Activated CD4-positive, alpha-beta T cell treated with anti-CD3 and anti-CD28 coated beads for 36 hours (primary cell): ENCODE data around the gene B3GAT3. TPM values are rescaled to one million over a fixed set of nuclear protein-coding genes. Genes with fewer than 3 reads are reported as not detected.
A peak's percentile ranks its signal among the peaks of the same experiment; 100 is the strongest.
"Not testable (repeated sequence)": the region's sequence is repeated elsewhere in the genome, so short reads cannot be mapped to it uniquely, and the experiment has no call there.

ENCODE experiments used
- ATAC-seq: fragments of 200-7000 bp; cut with Tn5 transposase; one replicate; pipeline ENCODE4 v1.10.0; 2021; ENCODE audit warnings: mild to moderate bottlenecking, moderate library complexity
- CTCF ChIA-PET: fragments of 350-600 bp; sonication (Branson Sonifier 250); formaldehyde crosslinking; loops from one replicate; lab custom pipeline; 2021; ENCODE audit warnings: antibody characterized with exemption; lab: Charles Lee
- POLR2A ChIA-PET: fragments of 350-600 bp; sonication (Branson Sonifier 250); formaldehyde crosslinking; loops from one replicate; lab custom pipeline; 2021; ENCODE audit warnings: antibody characterized with exemption, inconsistent platforms; lab: Charles Lee
- DNase-seq: peaks from one replicate; pipeline ENCODE4 v3.0.0-alpha.2; 2020
- H3K27ac Mint-ChIP-seq: one replicate; pipeline ENCODE4 v1.8.0; 2021; ENCODE audit warnings: mixed read lengths
- H3K27me3 Mint-ChIP-seq: one replicate; pipeline ENCODE4 v1.8.0; 2021; ENCODE audit warnings: mixed read lengths
- H3K36me3 Mint-ChIP-seq: one replicate; pipeline ENCODE4 v1.8.0; 2021; ENCODE audit warnings: low read depth, mixed read lengths
- H3K4me1 Mint-ChIP-seq: one replicate; pipeline ENCODE4 v1.8.0; 2021; ENCODE audit warnings: mixed read lengths
- H3K4me3 Mint-ChIP-seq: one replicate; pipeline ENCODE4 v1.8.0; 2021; ENCODE audit warnings: mild to moderate bottlenecking, moderate library complexity, mixed read lengths
- H3K9me3 Mint-ChIP-seq: one replicate; pipeline ENCODE4 v1.8.0; 2021; ENCODE audit warnings: low read depth, mixed read lengths
- intact Hi-C, 2 experiments: fragments of 100-400 bp; cut with DNase I in 1 of 2; cut with micrococcal nuclease in 1 of 2; formaldehyde crosslinking; loops; one replicate each; pipeline versions ENCODE4 v1.14.2 to v1.15.1; 2022 to 2024; cut with DNase I, micrococcal nuclease
- total RNA-seq, 2 experiments: library from RNA; stranded (reverse); gene quantifications; one replicate each; pipeline ENCODE4 v1.2.3, GENCODE V29; 2021

Gene B3GAT3
- total RNA-seq, 2 experiments from 2014 or later, result 48.7 to 57.5 TPM

DNA sequence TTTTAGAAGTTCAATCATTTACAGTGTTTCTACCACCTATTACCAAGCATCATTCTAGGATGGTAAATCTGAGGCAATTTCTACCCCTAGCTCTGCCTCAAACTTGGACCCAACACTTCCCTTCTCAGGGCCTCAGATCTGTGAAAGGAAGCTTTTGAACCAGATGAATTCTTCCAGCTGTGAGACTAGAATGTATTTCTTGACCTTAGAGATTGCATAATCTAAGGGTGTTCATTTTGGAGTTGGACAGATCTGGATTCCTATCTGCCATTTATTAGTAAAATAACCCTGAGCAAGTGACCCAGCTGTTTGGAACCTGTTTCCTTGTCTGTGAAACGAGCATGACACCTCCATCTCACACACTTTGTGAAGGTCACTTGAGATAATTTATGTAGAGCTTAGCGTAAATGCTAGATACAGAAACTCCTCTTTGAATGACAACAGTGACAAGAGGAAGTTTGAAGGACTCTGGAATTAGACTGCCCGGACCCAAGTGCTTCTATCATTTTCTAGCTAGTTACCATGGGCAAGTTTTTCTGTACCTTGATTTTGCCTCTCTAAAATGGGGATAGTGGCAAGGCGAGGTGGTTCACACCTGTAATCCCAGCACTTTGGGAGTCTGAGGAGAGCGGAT lies 35.1 kb upstream of the B3GAT3 start:
- Mint-ChIP-seq H3K9me3 (no peaks in the 10 kb centered on the region), H3K27ac (no peak overlapping the region), H3K4me3 (no peak overlapping the region), H3K36me3 (peaks cover 6% of the 10 kb centered on the region), H3K4me1 (peaks cover 12% of the 10 kb centered on the region), H3K27me3 (no peaks in the 10 kb centered on the region)
- ATAC-seq (no peak), DNase-seq (no peak)
- intact Hi-C loops, result no loop called here
- ChIA-PET POLR2A (interaction anchor here (0.7 to 3.0 kb wide), 4 partner anchors 8 to 175 kb away, joined by 3 to 28 read pairs (median 4); partner anchors contain the start of genes C11orf98, CSKMT and TUT1), CTCF (interaction anchor here (0.7 to 1.5 kb wide), 6 partner anchors 10 to 131 kb away, joined by 3 read pairs; partner anchors contain the start of genes LRRN4CL and TMEM179B)

DNA sequence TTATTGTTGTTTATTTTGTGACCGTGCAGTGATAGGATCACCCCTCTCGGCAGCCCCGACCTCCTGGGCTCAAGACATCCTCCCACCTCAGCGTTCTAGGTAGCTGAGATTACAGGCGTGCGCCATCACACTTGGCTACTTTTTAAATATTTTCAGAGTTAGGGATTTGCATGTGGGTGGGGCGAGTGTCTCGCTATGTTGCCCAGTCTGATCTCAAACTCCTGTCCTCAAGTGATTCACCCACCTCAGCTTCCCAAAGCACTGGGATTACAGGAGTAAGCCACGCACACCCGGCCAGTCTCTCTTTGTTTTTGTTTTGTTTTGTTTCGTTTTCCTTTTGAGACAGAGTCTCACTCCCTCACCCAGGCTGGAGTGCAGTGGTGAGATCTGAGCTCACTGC lies 32.5 kb upstream of the B3GAT3 start:
- peaks cover 21% of the 10 kb centered on the region for H3K4me1 Mint-ChIP-seq
- no peaks in the 10 kb centered on the region for H3K9me3 Mint-ChIP-seq
- H3K4me3 Mint-ChIP-seq, result peak overlapping the region; percentile 44

DNA sequence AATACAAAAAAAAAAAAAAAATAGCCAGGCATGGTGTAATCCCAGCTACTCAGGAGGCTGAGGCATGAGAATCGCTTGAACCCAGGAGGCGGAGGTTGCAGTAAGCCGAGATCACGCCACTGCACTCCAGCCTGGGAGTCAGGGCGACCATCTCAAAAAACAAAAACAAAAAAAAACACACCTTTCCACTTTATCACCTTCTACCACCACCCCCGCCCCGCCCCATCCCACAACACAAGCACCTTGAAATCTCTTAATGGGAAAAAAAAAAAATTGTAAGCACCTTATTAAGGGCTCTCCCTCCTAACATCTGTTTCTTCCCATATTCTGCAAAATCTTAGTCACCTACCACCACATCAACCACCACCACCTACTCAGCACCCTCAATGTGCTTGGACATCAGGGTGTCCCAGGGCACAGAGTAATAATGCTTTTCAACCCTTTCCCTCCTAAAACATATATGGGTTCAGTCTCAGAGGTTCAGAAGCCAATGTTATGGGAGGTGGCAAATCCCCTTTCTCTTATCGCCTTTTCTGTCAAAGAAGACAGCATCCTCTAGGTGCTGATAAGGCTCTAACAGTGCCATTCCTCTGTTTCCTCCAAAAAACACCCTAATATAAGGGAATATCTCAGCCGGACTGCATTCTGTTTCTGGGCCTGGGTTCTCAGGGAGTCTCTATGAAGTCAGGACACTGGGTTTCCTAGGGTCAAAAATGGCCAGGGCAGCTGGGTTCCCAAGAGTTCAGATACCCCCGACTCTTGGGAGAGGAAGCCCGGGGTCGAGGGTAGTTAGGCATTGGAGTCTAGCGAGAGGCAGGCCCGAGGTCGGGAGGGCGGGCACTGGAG lies 30.6 kb upstream of the B3GAT3 start:
- DNase-seq (no peak), ATAC-seq (no peak)
- Mint-ChIP-seq H3K4me3 (peak overlapping the region; percentile 88), H3K36me3 (peaks cover 12% of the 10 kb centered on the region), H3K27me3 (no peaks in the 10 kb centered on the region), H3K9me3 (no peaks in the 10 kb centered on the region), H3K4me1 (peaks cover 23% of the 10 kb centered on the region), H3K27ac (peak overlapping the region; percentile 91)
- ChIA-PET CTCF (interaction anchor here (0.6 to 4.0 kb wide), 5 partner anchors 12 to 61 kb away, joined by 3 to 21 read pairs (median 4); partner anchors contain the start of genes C11orf98, CSKMT, TUT1 and UQCC3), POLR2A (interaction anchor here (0.6 to 2.0 kb wide), 11 partner anchors 13 to 189 kb away, joined by 3 to 27 read pairs (median 7); partner anchors contain the start of genes B3GAT3, C11orf98, CSKMT and HNRNPUL2)
- intact Hi-C loops, result loop anchor here (1.0 to 2.0 kb wide), 9 partner anchors 13 to 102 kb away; partner anchors contain the start of genes C11orf98 (in 2 of the 2), CSKMT (in 2 of the 2), TUT1 (in 2 of the 2) and HNRNPUL2 (in 1 of the 2)

More for the DNA sequence above, 32.5 kb upstream of the B3GAT3 start:
- CTCF ChIA-PET, result interaction anchor here (0.7 to 4.0 kb wide), 4 partner anchors 11 to 133 kb away, joined by 3 to 21 read pairs (median 4); partner anchors contain the start of genes C11orf98, CSKMT and TMEM179B
- Mint-ChIP-seq H3K27ac (peak overlapping the region; percentile 11), H3K27me3 (no peaks in the 10 kb centered on the region), H3K36me3 (peaks cover 8% of the 10 kb centered on the region)
- DNase-seq (no peak), ATAC-seq (no peak)
- POLR2A ChIA-PET, result interaction anchor here (0.7 to 3.0 kb wide), 2 partner anchors 10 to 11 kb away, joined by 3 to 28 read pairs; partner anchors contain the start of genes C11orf98 and CSKMT
- intact Hi-C loops, result no loop called here

DNA sequence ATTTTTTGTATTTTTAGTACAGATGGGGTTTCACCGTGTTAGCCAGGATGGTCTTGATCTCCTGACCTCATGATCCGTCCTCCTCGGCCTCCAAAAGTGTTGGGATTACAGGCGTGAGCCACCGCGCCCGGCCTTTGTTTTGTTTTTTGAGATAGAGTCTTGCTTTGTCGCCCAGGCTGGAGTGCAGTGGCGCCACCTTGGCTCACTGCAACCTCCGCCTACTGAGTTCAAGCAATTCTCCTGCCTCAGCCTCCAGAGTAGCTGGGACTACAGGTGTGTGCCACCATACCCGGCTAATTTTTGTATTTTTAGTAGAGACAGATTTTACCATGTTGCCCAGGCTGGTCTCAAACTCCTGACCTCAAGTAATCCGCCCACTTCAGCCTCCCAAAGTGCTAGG lies 28.5 kb upstream of the B3GAT3 start:
- intact Hi-C loops, result not testable (repeated sequence)
- H3K27ac Mint-ChIP-seq, result peak overlapping the region; percentile 25
- POLR2A ChIA-PET, result interaction anchor here (1.4 to 1.6 kb wide), 2 partner anchors 18 to 77 kb away, joined by 4 read pairs; partner anchors contain the start of gene HNRNPUL2

DNA sequence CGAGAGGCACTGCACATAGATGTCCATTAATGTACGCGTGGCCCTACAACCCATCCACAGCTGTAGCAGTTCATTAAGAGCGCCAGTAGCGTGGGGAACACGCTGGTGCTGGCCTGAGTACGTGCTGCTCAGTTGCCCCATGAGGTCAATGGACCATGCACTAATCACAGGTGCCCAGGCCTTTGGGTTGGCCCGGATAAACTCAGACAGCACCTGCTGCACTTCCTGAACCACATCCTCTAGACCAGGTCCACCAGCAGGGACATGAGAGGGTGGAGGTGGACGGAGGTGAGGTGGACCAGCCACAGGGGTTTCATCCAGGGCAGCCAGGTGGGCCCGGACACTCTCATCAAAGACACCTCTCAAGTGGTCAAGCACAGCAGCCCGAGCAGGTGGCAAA lies 27.7 kb upstream of the B3GAT3 start:
- H3K36me3 Mint-ChIP-seq, result peaks cover 20% of the 10 kb centered on the region

More for the DNA sequence above, 28.5 kb upstream of the B3GAT3 start:
- ATAC-seq, DNase-seq, H3K4me3 Mint-ChIP-seq, H3K9me3 Mint-ChIP-seq, H3K27me3 Mint-ChIP-seq: not testable (repeated sequence)
- peaks cover 30% of the 10 kb centered on the region for H3K4me1 Mint-ChIP-seq
- CTCF ChIA-PET, result interaction anchor here (0.7 to 1.5 kb wide), 3 partner anchors 15 to 111 kb away, joined by 3 to 5 read pairs (median 4); partner anchors contain the start of genes B3GAT3, C11orf98, CSKMT and POLR2G
- H3K36me3 Mint-ChIP-seq, result peaks cover 15% of the 10 kb centered on the region

DNA sequence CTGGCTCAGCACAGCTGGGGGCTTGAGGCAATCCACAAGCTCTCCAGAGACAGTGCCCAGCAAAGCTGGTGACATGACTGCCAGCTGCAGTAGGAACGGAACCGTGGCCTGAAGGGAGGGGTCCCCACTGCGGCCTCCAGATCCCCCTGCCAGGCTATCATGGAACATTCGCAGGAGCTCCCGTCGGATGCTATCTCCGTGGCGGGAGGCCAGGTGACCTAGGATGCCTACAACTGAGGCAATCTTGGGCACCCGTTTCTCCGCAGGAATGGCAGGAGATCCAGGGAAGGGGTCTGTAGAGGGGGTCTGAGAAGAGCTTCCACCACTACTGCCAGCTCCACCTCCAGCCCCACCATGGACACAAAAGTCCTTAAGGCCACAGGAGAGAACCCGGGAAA lies 27.2 kb upstream of the B3GAT3 start:
- ChIA-PET CTCF (interaction anchor here (0.5 to 1.2 kb wide), 3 partner anchors 15 to 131 kb away, joined by 3 to 4 read pairs (median 4); partner anchors contain the start of gene TUT1), POLR2A (interaction anchor here (1.4 to 4.1 kb wide), 2 partner anchors 16 to 78 kb away, joined by 4 to 21 read pairs; partner anchors contain the start of genes C11orf98, CSKMT and HNRNPUL2)
- Mint-ChIP-seq H3K27me3 (no peaks in the 10 kb centered on the region), H3K9me3 (no peaks in the 10 kb centered on the region), H3K4me1 (peaks cover 34% of the 10 kb centered on the region), H3K27ac (no peak overlapping the region), H3K36me3 (peaks cover 24% of the 10 kb centered on the region), H3K4me3 (no peak overlapping the region)
- DNase-seq (no peak), ATAC-seq (no peak)
- intact Hi-C loops, result no loop called here

More for the DNA sequence above, 27.7 kb upstream of the B3GAT3 start:
- H3K27ac Mint-ChIP-seq, result no peak overlapping the region
- ATAC-seq (no peak), DNase-seq (no peak)
- no peak overlapping the region for H3K4me3 Mint-ChIP-seq
- CTCF ChIA-PET, result interaction anchor here (0.7 to 1.2 kb wide), 3 partner anchors 15 to 112 kb away, joined by 3 to 4 read pairs (median 3); partner anchors contain the start of genes POLR2G and TUT1
- H3K4me1 Mint-ChIP-seq, result peaks cover 35% of the 10 kb centered on the region
- intact Hi-C loops, result no loop called here
- POLR2A ChIA-PET, result interaction anchor here (0.6 to 4.1 kb wide), 4 partner anchors 15 to 78 kb away, joined by 3 to 21 read pairs (median 4); partner anchors contain the start of genes C11orf98, CSKMT and HNRNPUL2
- no peaks in the 10 kb centered on the region for H3K9me3 Mint-ChIP-seq
- no peaks in the 10 kb centered on the region for H3K27me3 Mint-ChIP-seq

DNA sequence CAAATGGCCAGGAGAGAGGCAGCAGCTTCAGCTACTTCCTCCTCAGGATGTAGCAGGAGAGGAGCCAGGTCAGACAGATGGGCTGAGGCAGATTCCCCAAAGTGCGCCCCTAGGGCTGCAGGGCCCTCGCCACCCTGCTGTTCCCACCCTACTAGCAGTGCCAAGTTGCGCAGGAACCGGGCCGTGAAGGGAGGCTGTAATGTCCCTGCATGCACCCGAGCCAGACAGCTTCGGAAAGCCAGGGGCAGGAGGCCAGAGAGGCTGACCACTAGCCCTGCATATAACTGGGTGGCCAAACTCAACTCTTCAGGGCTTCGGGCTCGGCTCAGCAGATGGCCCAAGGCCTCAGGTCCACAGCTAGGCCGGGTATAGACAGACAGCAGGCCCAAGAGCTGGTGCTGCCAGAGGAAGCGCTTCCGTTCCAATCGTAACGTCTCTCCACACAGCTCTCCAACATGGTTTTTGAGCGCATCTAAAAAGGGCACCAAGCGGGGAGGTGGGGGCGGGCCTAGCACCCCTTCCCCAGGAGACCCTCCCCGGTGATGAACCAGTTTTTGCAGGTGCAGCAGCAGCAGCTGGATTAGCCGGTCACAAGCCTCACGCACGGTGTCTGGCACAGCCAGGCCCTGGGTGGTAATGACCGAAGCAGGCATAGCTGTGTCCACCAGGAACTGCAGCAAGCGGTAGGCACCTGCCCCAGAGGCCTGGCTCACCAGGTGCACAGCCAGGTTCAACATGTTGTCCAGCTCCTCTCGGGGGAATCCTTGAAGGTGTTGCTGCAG lies 26.6 kb upstream of the B3GAT3 start:
- H3K27ac Mint-ChIP-seq, result no peak overlapping the region
- no peak for ATAC-seq
- H3K27me3 Mint-ChIP-seq, result no peaks in the 10 kb centered on the region
- CTCF ChIA-PET, result interaction anchor here (0.5 to 1.2 kb wide), 4 partner anchors 16 to 131 kb away, joined by 3 to 4 read pairs (median 4); partner anchors contain the start of gene TUT1
- H3K4me3 Mint-ChIP-seq, result no peak overlapping the region
- H3K36me3 Mint-ChIP-seq, result peaks cover 26% of the 10 kb centered on the region
- H3K4me1 Mint-ChIP-seq, result peaks cover 31% of the 10 kb centered on the region
- no peak for DNase-seq
- no peaks in the 10 kb centered on the region for H3K9me3 Mint-ChIP-seq
- POLR2A ChIA-PET, result interaction anchor here (4.1 kb wide), 1 partner anchor 16 kb away, joined by 21 read pairs; the partner anchor contains the start of genes C11orf98 and CSKMT
- intact Hi-C loops, result no loop called here

DNA sequence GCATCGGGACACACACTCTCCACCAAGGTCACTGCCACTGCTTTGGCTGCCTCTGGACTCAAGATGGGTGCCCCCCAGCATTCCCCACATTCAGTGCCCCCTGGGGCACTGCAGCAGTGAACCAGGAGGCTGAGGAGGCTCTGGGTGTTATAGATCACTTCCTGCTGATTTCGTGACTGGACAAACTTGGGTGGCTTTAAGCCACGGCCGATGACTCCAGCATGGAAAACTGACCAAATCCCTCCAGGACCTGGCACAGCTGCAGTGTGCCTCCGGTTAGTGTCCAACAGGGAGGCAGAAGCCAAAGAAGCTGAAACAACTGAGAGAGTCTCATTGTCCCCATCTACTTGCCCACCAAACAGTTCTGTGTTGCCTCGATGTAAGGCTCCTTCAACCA lies 25.8 kb upstream of the B3GAT3 start:
- Mint-ChIP-seq H3K27ac (no peak overlapping the region), H3K36me3 (peaks cover 32% of the 10 kb centered on the region), H3K4me1 (peaks cover 35% of the 10 kb centered on the region), H3K27me3 (no peaks in the 10 kb centered on the region), H3K9me3 (no peaks in the 10 kb centered on the region), H3K4me3 (no peak overlapping the region)
- CTCF ChIA-PET, result no interaction called here
- intact Hi-C loops, result loop anchor here in 1 of 2 experiments (2.0 kb wide), 2 partner anchors 17 to 35 kb away; partner anchors contain the start of genes C11orf98, CSKMT, EML3 and ROM1
- POLR2A ChIA-PET, result interaction anchor here (4.1 kb wide), 1 partner anchor 17 kb away, joined by 21 read pairs; the partner anchor contains the start of genes C11orf98 and CSKMT
- ATAC-seq, result no peak
- DNase-seq, result no peak

DNA sequence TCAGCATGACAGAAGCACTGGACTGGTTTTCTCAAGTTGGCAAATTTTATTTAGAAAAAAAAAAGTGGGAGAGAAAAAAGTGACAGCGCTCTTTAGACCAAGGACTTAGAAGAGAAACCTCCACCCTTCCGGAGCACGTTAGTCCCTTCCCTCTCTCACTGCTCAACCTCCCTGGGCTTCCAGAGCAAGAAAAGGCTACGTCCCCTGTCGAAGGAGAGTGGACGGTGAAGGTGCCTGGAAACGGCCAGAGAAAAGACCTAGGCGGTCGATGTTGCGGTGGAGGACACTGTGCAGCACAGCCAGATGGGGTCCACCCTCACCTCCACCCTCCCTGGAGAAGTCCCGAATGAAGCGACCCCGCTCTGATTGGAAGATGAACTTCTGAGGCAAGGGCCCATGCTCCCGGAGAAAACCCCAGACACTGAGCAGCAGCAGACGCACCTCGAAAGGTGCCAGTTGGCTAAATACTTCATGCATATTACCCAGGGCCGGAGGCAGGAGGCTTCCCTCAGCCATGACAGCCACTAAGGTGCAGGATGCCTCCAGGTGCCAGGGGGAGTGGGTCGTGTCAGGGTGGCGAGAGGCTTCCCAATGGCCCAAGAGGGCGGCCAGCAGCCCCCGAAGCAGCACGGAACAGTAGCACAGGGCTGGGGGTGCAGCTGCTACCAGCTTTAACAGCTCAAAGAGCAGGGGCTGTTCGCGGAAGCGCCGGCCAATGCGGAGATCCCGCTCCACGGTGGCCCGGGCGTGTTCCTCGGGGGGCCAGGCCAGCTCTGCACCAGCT lies 25.2 kb upstream of the B3GAT3 start:
- POLR2A ChIA-PET, result interaction anchor here (0.6 to 4.1 kb wide), 11 partner anchors 18 to 228 kb away, joined by 3 to 21 read pairs (median 8); partner anchors contain the start of genes B3GAT3, C11orf98, CSKMT and EEF1G
- peak overlapping the region; percentile 93 for H3K4me3 Mint-ChIP-seq
- no peaks in the 10 kb centered on the region for H3K27me3 Mint-ChIP-seq
- CTCF ChIA-PET, result interaction anchor here (0.6 to 1.6 kb wide), 4 partner anchors 9 to 115 kb away, joined by 3 to 6 read pairs (median 4); partner anchors contain the start of gene POLR2G
- H3K4me1 Mint-ChIP-seq, result peaks cover 33% of the 10 kb centered on the region
- H3K36me3 Mint-ChIP-seq, result peaks cover 29% of the 10 kb centered on the region
- ATAC-seq (no peak), DNase-seq (no peak)
- intact Hi-C loops, result loop anchor here (1.0 to 2.0 kb wide), 13 partner anchors 18 to 234 kb away; partner anchors contain the start of genes C11orf98 (in 2 of the 2), CSKMT (in 2 of the 2), EML3 (in 2 of the 2) and EEF1G (in 1 of the 2)
- H3K9me3 Mint-ChIP-seq, result no peaks in the 10 kb centered on the region
- peak overlapping the region; percentile 93 for H3K27ac Mint-ChIP-seq
